Measurements from ENCODE around the gene APOM. TPM values are rescaled to one million over a fixed set of nuclear protein-coding genes. Genes with fewer than 3 reads are reported as not detected.

Gene APOM
- total RNA-seq, 1 experiment from 2014 or later, result 1.4 TPM

GRCh38 chr6:31705931-31706330 is 50.2 kb downstream of the APOM start:
- DNase-seq (ENCODE audit: low read depth), result no peak

GRCh38 chr6:31706599-31706998 is 50.9 kb downstream of the APOM start, which contains the start of gene LY6G6F:
TSS of gene LY6G6F (plus strand) at chr6:31706866. CDS start at chr6:31706907, 41 bp downstream.
- DNase-seq (ENCODE audit: low read depth), result no peak

GRCh38 chr6:31707701-31708100 is 52.0 kb downstream of the APOM start:
- no peak for DNase-seq (ENCODE audit: low read depth)

Other genes with a start within 250 kb of the APOM start
- 24.9 and 27.3 TPM in 2 replicates for gene MICB, start 157.7 kb upstream of the APOM start, total RNA-seq (2014; rRNA removed; shearing (Covaris generic))
- gene MCCD1, start 126.9 kb upstream of the APOM start, total RNA-seq (2014; rRNA removed; shearing (Covaris generic)), result not detected in 2 replicates
- 678 and 762 TPM in 2 replicates for gene DDX39B, start 113.9 kb upstream of the APOM start, total RNA-seq (2014; rRNA removed; shearing (Covaris generic))
- gene ATP6V1G2, start 109.3 kb upstream of the APOM start, total RNA-seq (2014; rRNA removed; shearing (Covaris generic)), result 1.5 TPM in 1 of 2 replicates, not detected in the other
- 16.2 and 21.5 TPM in 2 replicates for gene NFKBIL1, start 108.3 kb upstream of the APOM start, total RNA-seq (2014; rRNA removed; shearing (Covaris generic))
- 0.11 TPM in 1 of 2 replicates, not detected in the other for gene LTA, start 83.6 kb upstream of the APOM start, total RNA-seq (2014; rRNA removed; shearing (Covaris generic))
- 1.4 and 4.0 TPM in 2 replicates for gene TNF, start 80.3 kb upstream of the APOM start, total RNA-seq (2014; rRNA removed; shearing (Covaris generic))
- 2.1 TPM in 1 of 2 replicates, not detected in the other for gene LTB, start 73.5 kb upstream of the APOM start, total RNA-seq (2014; rRNA removed; shearing (Covaris generic))
- gene LST1, start 69.6 kb upstream of the APOM start, total RNA-seq (2014; rRNA removed; shearing (Covaris generic)), result 0.09 and 3.5 TPM in 2 replicates
- gene NCR3, start 62.9 kb upstream of the APOM start, total RNA-seq (2014; rRNA removed; shearing (Covaris generic)), result not detected in 2 replicates
- not detected in 2 replicates for gene AIF1, start 40.7 kb upstream of the APOM start, total RNA-seq (2014; rRNA removed; shearing (Covaris generic))
- gene PRRC2A, start 35.2 kb upstream of the APOM start, total RNA-seq (2014; rRNA removed; shearing (Covaris generic)), result 50.1 and 51.9 TPM in 2 replicates
- 256 and 287 TPM in 2 replicates for gene BAG6, start 3.2 kb upstream of the APOM start, total RNA-seq (2014; rRNA removed; shearing (Covaris generic))
- 15.9 and 18.0 TPM in 2 replicates for gene C6orf47, start 4.9 kb downstream of the APOM start, total RNA-seq (2014; rRNA removed; shearing (Covaris generic))
- gene GPANK1, start 9.1 kb downstream of the APOM start, total RNA-seq (2014; rRNA removed; shearing (Covaris generic)), result 32.9 and 40.2 TPM in 2 replicates
- gene CSNK2B, start 10.2 kb downstream of the APOM start, total RNA-seq (2014; rRNA removed; shearing (Covaris generic)), result 328 and 376 TPM in 2 replicates
- gene LY6G5B, start 14.1 kb downstream of the APOM start, total RNA-seq (2014; rRNA removed; shearing (Covaris generic)), result 0.91 and 6.3 TPM in 2 replicates
- gene LY6G5C, start 25.2 kb downstream of the APOM start, total RNA-seq (2014; rRNA removed; shearing (Covaris generic)), result 1.8 TPM in 1 of 2 replicates, not detected in the other
- gene ABHD16A, start 47.4 kb downstream of the APOM start, total RNA-seq (2014; rRNA removed; shearing (Covaris generic)), result 55.2 and 64.4 TPM in 2 replicates
- gene LY6G6F, start 51.0 kb downstream of the APOM start, total RNA-seq (2014; rRNA removed; shearing (Covaris generic)), result not detected in 2 replicates
- not detected in 2 replicates for gene LY6G6D, start 59.5 kb downstream of the APOM start, total RNA-seq (2014; rRNA removed; shearing (Covaris generic))
- not detected in 2 replicates for gene LY6G6C, start 65.9 kb downstream of the APOM start, total RNA-seq (2014; rRNA removed; shearing (Covaris generic))
- not detected in 2 replicates for gene MPIG6B, start 67.5 kb downstream of the APOM start, total RNA-seq (2014; rRNA removed; shearing (Covaris generic))
- gene DDAH2, start 73.4 kb downstream of the APOM start, total RNA-seq (2014; rRNA removed; shearing (Covaris generic)), result 46.1 and 55.6 TPM in 2 replicates
- 1,198 and 1,241 TPM in 2 replicates for gene CLIC1, start 80.6 kb downstream of the APOM start, total RNA-seq (2014; rRNA removed; shearing (Covaris generic))
- 19.9 and 20.9 TPM in 2 replicates for gene MSH5, start 84.1 kb downstream of the APOM start, total RNA-seq (2014; rRNA removed; shearing (Covaris generic))
- 0.27 and 1.6 TPM in 2 replicates for gene SAPCD1, start 106.8 kb downstream of the APOM start, total RNA-seq (2014; rRNA removed; shearing (Covaris generic))
- 0.34 TPM in 1 of 2 replicates, not detected in the other for gene VWA7, start 121.4 kb downstream of the APOM start, total RNA-seq (2014; rRNA removed; shearing (Covaris generic))
- gene VARS1, start 139.9 kb downstream of the APOM start, total RNA-seq (2014; rRNA removed; shearing (Covaris generic)), result 77.3 and 80.3 TPM in 2 replicates
- 91.8 and 146 TPM in 2 replicates for gene LSM2, start 151.1 kb downstream of the APOM start, total RNA-seq (2014; rRNA removed; shearing (Covaris generic))
- 0.12 and 0.80 TPM in 2 replicates for gene HSPA1L, start 159.4 kb downstream of the APOM start, total RNA-seq (2014; rRNA removed; shearing (Covaris generic))
- gene HSPA1A, start 159.6 kb downstream of the APOM start, total RNA-seq (2014; rRNA removed; shearing (Covaris generic)), result 148 and 171 TPM in 2 replicates
- 194 and 206 TPM in 2 replicates for gene HSPA1B, start 171.8 kb downstream of the APOM start, total RNA-seq (2014; rRNA removed; shearing (Covaris generic))
- gene NEU1, start 206.9 kb downstream of the APOM start, total RNA-seq (2014; rRNA removed; shearing (Covaris generic)), result 46.6 and 51.0 TPM in 2 replicates
- gene SLC44A4, start 223.1 kb downstream of the APOM start, total RNA-seq (2014; rRNA removed; shearing (Covaris generic)), result not detected in 2 replicates
- gene EHMT2, start 241.8 kb downstream of the APOM start, total RNA-seq (2014; rRNA removed; shearing (Covaris generic)), result 72.8 and 80.6 TPM in 2 replicates
- gene ZBTB12, start 246.2 kb downstream of the APOM start, total RNA-seq (2014; rRNA removed; shearing (Covaris generic)), result 7.5 and 9.8 TPM in 2 replicates